WTC11 (cell line): ENCODE results near the gene ACTA2.

ENCODE experiments used
- CTCF ChIP-seq: fragments of 200-600 bp; IDR thresholded peaks from 2 replicates; pipeline ENCODE4 v1.8.0; 2022; ENCODE audit warnings: antibody characterized with exemption
- ELF4 ChIP-seq: sonication (generic); formaldehyde crosslinking; IDR thresholded peaks from 2 replicates; pipeline ENCODE4 v1.8.1; 2022; ENCODE audit warnings: low read depth, mild to moderate bottlenecking, moderate library complexity, missing genetic modification reagents
- EMX1 ChIP-seq: fragments of 250-450 bp; sonication (Bioruptor Pico); IDR thresholded peaks from 2 replicates; pipeline ENCODE4 v1.8.0; 2021; ENCODE audit warnings: mild to moderate bottlenecking
- JUN ChIP-seq: sonication (generic); formaldehyde crosslinking; IDR thresholded peaks from 2 replicates; pipeline ENCODE4 v1.8.0; 2023; ENCODE audit warnings: mild to moderate bottlenecking, missing genetic modification reagents
- NR2C2 ChIP-seq: sonication (generic); formaldehyde crosslinking; IDR thresholded peaks from 2 replicates; pipeline ENCODE4 v1.8.0; 2022; ENCODE audit warnings: mild to moderate bottlenecking, missing genetic modification reagents
- NR3C1 ChIP-seq: sonication (generic); formaldehyde crosslinking; conservative IDR thresholded peaks from 2 replicates; pipeline ENCODE4 v1.8.1; 2023; ENCODE audit warnings: low read depth, mild to moderate bottlenecking, missing genetic modification reagents
- ZNF121 ChIP-seq: sonication (generic); formaldehyde crosslinking; IDR thresholded peaks from 2 replicates; pipeline ENCODE4 v1.8.0; 2023; ENCODE audit warnings: missing genetic modification reagents
- TF ChIP-seq, protein P1 (sequence below): sonication (generic); formaldehyde crosslinking; conservative IDR thresholded peaks from 2 replicates; pipeline ENCODE4 v1.8.1; 2023; ENCODE audit warnings: mild to moderate bottlenecking, low read depth, missing genetic modification reagents, moderate library complexity

- TF ChIP-seq EMX1 (CRISPR knock-in tag) (no peak), ELF4 (CRISPR knock-in tag) (no peak), JUN (CRISPR knock-in tag) (no peak), CTCF (no peak), NR3C1 (CRISPR knock-in tag) (no peak), ZNF121 (CRISPR knock-in tag) (no peak), NR2C2 (CRISPR knock-in tag) (no peak)
- TF ChIP-seq, protein P1, sequence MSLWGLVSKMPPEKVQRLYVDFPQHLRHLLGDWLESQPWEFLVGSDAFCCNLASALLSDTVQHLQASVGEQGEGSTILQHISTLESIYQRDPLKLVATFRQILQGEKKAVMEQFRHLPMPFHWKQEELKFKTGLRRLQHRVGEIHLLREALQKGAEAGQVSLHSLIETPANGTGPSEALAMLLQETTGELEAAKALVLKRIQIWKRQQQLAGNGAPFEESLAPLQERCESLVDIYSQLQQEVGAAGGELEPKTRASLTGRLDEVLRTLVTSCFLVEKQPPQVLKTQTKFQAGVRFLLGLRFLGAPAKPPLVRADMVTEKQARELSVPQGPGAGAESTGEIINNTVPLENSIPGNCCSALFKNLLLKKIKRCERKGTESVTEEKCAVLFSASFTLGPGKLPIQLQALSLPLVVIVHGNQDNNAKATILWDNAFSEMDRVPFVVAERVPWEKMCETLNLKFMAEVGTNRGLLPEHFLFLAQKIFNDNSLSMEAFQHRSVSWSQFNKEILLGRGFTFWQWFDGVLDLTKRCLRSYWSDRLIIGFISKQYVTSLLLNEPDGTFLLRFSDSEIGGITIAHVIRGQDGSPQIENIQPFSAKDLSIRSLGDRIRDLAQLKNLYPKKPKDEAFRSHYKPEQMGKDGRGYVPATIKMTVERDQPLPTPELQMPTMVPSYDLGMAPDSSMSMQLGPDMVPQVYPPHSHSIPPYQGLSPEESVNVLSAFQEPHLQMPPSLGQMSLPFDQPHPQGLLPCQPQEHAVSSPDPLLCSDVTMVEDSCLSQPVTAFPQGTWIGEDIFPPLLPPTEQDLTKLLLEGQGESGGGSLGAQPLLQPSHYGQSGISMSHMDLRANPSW (CRISPR knock-in tag), result no peak
These were observed 6.4 kb downstream of the ACTA2 start for GRCh38 chr10:88946200-88946599.
